Lower lobe of right lung (tissue), 2 donors: ENCODE measurements around the gene SMAD7. TPM values are rescaled to one million over a fixed set of nuclear protein-coding genes. Genes with fewer than 3 reads are reported as not detected.

Experiments used
- ATAC-seq, 2 donors: fragments of 200-7000 bp; cut with Tn5 transposase; one replicate each; pipeline ENCODE4 v1.9.1; 2020 to 2022; ENCODE audit warnings: mild to moderate bottlenecking in 2 of 2, moderate library complexity in 2 of 2
- DNase-seq: peaks from one replicate; pipeline ENCODE4 v3.0.0-alpha.2; 2020
- H3K27ac ChIP-seq: fragments of 200-600 bp; one replicate; pipeline ENCODE4 v1.8.0; 2022
- H3K27me3 ChIP-seq: fragments of 200-600 bp; one replicate; pipeline ENCODE4 v1.8.0; 2022; ENCODE audit warnings: low read depth
- H3K36me3 ChIP-seq: fragments of 200-600 bp; one replicate; pipeline ENCODE4 v1.8.0; 2022; ENCODE audit warnings: mild to moderate bottlenecking
- H3K4me1 ChIP-seq: fragments of 200-600 bp; one replicate; pipeline ENCODE4 v1.8.0; 2022
- H3K4me3 ChIP-seq: fragments of 200-600 bp; one replicate; pipeline ENCODE4 v1.8.0; 2022; ENCODE audit warnings: mild to moderate bottlenecking
- H3K9me3 ChIP-seq: fragments of 200-600 bp; one replicate; pipeline ENCODE4 v1.8.0; 2022
- CTCF ChIP-seq: fragments of 200-600 bp; IDR thresholded peaks from one replicate; pipeline ENCODE4 v1.8.0; 2022; ENCODE audit warnings: antibody characterized with exemption, mild to moderate bottlenecking
- intact Hi-C: fragments of 100-400 bp; cut with DNase I; formaldehyde crosslinking; loops from one replicate; pipeline ENCODE4 v1.11.0; 2022
- total RNA-seq: library from RNA; stranded (reverse); fragmentation: NEBNext Ultra II Directional; extraction: Animal tissue kit (Norgen Biotek cat#: 25700); gene quantifications from one replicate; pipeline ENCODE4 v1.2.1, GENCODE V29; 2021
- donor health status: DM: no; HTN: yes; CAD: no; lungs with severe emphysema.

SMAD7 gene
- total RNA-seq, 1 donor from 2014 or later = 63.4 TPM

DNA sequence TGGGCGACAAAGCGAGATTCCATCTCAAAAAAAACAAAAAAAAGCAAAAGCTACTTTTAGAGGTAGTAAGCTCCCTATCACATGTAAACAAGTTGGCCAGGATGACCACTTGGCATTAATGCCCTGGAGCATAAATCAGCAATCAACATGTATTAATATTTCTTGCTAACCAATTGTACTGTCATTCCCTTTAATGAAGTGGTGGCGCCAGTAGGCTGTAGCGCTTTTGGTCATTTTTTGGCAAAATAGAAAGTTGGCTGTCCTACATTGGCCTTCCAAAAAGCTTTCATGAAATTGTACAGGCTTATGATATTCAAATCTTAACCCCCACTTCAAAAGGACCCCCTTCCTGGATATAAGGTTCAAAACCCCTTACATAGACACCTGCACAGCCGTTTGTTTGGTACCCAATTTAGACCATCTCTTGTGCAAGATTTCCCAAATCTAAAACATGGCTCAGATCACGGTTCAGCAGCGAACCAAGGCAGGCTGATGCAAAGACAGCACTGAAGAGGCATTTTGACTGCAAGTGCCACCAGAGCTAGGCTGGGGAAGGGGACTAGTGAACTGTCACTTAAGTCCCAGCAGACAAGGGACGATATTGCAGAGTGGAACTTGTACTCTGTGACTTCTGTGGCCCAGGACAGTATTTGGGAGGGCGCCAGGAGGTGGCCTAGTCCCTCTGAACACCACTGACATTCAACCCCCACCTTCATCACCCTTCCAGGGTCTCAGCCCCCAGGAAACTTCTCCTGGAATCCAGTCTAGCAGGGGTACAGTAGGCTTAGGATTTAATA, 31.9 kb downstream of the SMAD7 start:
- Histone ChIP-seq H3K27me3 (no peaks in the 10 kb centered on the region), H3K9me3 (no peaks in the 10 kb centered on the region), H3K4me1 (peaks cover 82% of the 10 kb centered on the region), H3K36me3 (peaks cover 30% of the 10 kb centered on the region), H3K4me3 (no peak overlapping the region), H3K27ac (no peak overlapping the region)
- TF ChIP-seq CTCF = no peak
- no peak for DNase-seq
- ATAC-seq = no peak
- intact Hi-C loops = no loop called here

DNA sequence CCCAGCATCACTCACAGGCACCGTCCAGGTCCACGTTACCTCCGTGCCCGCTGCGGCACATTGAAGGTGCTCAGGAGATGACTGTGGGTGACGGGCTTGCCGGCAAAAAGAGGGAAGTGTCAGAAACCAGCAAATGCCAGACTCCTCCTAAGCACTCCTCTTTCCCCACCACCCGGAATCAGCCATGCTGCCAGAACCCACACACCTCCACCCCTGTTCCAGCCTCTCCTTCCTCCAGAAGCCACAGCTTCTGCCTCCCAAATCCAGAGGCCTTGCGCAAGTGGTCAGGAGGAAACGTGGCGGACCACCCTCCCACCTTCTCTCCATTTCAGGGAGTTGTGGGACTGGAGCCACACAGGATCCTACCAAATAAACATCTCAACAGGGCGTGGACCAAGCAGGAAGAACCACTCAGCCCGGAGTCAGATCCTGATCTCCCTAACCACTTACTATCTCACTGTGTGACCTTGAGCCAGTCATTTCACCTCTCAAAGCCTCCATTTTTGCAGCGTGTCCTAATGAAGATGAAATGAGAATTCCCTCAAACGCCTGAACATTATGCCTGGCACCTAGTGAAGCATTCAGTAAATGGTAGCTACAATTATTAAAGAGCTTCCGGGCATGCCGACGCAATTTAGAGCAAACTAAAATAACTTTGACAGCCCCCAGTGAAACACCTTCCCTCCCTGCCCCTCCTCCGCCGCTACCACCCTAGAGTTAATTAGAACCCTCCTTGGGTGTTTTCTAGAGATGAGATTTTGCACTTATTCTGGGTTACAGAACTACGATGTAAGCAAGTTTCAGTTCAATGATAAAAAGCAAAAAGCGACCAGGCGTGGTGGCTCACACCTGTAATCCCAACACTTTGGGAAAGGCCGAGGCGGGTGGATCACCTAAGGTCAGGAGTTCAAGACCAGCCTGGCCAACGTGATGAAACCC, 32.9 kb downstream of the SMAD7 start:
- DNase-seq = no peak
- Histone ChIP-seq H3K4me1 (peaks cover 72% of the 10 kb centered on the region), H3K27ac (no peak overlapping the region), H3K27me3 (no peaks in the 10 kb centered on the region), H3K9me3 (no peaks in the 10 kb centered on the region), H3K36me3 (peaks cover 30% of the 10 kb centered on the region), H3K4me3 (no peak overlapping the region)
- intact Hi-C loops = no loop called here
- peak in 1 of 2 donors; percentile 13 for ATAC-seq
- TF ChIP-seq CTCF = no peak

GRCh38 chr18:48915626-48916425, 34.9 kb downstream of the SMAD7 start:
- H3K9me3 ChIP-seq = no peaks in the 10 kb centered on the region
- peaks cover 21% of the 10 kb centered on the region for H3K36me3 ChIP-seq
- intact Hi-C loops = no loop called here
- ATAC-seq (peak in 1 of 2 donors; percentile 5), DNase-seq (no peak)
- TF ChIP-seq CTCF = no peak
- no peaks in the 10 kb centered on the region for H3K27me3 ChIP-seq
- no peak overlapping the region for H3K4me3 ChIP-seq
- peaks cover 53% of the 10 kb centered on the region for H3K4me1 ChIP-seq
- H3K27ac ChIP-seq = no peak overlapping the region

DNA sequence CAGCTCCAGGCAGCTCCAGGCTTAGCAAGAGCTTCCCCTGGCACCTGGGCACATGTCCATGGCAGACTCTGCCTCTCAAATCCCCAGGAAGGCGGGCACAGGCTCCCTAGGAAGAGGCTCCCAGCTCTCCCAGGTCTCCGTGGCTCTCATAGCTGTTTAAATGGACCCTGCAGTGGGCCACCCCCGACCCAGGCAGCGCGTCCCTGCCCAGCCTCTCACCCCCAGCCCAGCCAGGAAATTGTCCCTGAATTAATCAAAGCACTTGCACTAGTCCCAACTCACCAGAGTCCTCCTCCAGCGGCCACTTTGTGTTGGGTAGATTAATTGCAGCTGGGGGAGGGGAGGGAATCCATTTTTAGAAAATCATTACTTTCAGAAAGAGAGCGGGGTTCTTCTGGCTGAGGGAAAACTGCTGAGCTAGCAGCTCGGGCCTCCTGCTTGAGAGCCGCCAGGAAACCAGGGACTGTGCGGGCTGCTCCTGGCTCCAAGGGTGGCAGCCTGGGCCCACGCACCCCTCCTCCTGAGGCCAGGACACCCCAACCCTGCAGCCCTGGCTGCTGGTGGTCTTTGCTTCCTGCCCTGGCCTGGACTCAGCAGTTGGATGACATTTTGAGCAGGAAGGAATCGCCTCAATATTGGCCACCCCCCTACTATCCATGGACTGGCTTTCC, 36.0 kb downstream of the SMAD7 start:
- Histone ChIP-seq H3K27me3 (no peaks in the 10 kb centered on the region), H3K4me3 (no peak overlapping the region), H3K27ac (no peak overlapping the region), H3K36me3 (peaks cover 10% of the 10 kb centered on the region), H3K4me1 (peaks cover 44% of the 10 kb centered on the region), H3K9me3 (no peaks in the 10 kb centered on the region)
- DNase-seq = no peak
- no peak for TF ChIP-seq CTCF
- intact Hi-C loops = no loop called here
- ATAC-seq = no peak

DNA sequence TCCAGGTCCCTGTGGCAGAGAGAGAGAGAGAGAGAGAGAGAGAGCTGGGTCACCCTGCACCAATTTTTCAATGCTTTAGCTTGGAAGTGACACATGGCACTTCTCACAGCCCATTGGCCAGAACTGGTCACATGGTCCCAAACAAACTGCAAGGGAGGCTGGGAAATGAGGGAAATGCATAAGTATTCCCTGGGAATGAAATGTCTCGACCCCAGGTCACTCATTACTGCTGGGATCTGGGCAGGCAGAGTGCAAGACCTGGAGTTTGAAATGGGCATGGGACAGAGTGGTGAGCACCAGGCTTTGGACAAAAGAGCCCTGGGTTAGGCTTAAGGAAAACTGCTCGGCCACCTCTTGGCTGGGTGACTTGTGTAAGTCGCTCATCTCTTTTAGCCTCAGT, 37.0 kb downstream of the SMAD7 start:
- peaks cover 35% of the 10 kb centered on the region for H3K4me1 ChIP-seq
- intact Hi-C loops = no loop called here
- DNase-seq (no peak), ATAC-seq (no peak)
- H3K36me3 ChIP-seq = peaks cover under 1% of the 10 kb centered on the region
- no peak overlapping the region for H3K27ac ChIP-seq
- no peak for TF ChIP-seq CTCF
- H3K9me3 ChIP-seq = no peaks in the 10 kb centered on the region
- no peak overlapping the region for H3K4me3 ChIP-seq
- no peaks in the 10 kb centered on the region for H3K27me3 ChIP-seq
